Bone marrow (tissue), 2 donors: ENCODE results near the gene CIB2.

Experiments
- DNase-seq, 2 donors: peaks; one replicate each; lab custom pipeline; 2025; lab: John Stamatoyannopoulos, UW

The CIB2 gene

DNA sequence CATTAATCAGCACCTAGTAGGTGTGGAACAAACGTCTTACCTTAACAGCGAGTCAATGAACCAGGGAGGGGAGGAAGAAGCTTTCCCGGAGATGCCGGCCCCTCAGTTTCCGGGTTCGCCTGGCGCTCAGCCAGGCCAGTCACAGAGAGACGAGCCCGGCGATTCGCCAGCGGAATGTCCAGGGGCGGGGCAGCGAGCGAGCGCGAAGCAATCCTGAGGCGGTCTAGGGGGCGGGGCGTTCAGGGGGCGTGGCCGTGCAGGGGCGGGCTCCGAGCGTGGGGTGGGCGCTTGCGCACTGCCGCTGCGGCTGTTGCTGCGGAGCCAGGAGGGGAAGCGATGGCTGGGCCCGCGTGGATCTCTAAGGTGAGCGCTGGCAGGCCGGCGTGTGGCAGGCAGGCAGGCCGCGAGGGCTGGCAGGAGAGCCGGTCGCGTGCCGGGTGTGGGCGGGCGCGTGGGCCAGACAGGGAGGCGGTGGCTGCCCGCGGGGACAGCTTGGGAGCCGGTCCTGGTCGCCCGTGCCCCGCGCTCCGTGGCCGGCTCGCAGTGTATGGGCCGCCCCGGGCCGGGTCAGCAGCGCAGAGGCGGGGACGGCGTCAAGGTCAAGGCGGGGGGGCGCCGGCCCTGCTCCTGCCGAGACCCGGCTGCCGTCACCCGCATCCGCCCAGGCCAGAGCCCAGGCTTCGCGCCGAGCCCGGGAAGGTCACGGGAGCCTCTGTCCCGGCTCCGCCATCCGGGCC lies 18.0 kb upstream of the CIB2 start, which contains the start of gene IDH3A:
Gene IDH3A (plus strand): TSS at position 295 of the 737 bp plus-strand sequence. CDS start 42 bp downstream, at position 337.
- DNase-seq = peak; percentile 97 to 98

DNA sequence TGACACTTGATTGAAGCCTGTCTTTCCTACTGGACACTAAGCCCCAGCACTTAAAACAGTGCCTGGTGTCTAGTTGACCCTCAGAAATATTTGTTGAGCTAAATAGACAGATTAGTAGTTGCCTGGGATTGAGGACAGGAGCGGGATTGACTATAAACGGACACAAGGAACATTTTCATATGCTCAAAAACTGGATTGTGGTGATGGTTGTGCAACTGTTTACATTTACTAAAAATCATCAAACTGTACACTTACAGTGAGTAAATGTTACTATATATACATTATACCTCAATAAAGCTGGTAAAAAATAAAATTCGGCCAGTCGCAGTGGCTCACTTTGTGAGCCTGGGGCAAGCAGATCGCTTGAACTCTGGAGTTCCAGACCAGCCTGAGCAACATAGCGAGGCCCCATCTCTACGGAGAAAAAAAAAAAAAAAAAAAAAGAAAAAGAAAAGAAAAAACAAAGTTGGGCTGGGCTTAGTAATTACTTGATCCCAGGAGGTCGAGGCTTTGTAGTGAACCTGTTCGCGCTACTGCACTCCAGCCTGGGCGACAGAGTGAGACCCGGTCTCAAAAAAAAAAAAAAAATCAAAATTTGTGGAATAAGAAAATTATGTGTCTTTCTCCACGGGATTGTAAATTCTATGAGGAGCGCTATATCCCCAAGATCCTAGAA lies 17.3 kb upstream of the CIB2 start:
- no peak for DNase-seq

- no peak for DNase-seq
Observed at GRCh38 chr15:78147566-78147965, 16.3 kb upstream of the CIB2 start.

DNA sequence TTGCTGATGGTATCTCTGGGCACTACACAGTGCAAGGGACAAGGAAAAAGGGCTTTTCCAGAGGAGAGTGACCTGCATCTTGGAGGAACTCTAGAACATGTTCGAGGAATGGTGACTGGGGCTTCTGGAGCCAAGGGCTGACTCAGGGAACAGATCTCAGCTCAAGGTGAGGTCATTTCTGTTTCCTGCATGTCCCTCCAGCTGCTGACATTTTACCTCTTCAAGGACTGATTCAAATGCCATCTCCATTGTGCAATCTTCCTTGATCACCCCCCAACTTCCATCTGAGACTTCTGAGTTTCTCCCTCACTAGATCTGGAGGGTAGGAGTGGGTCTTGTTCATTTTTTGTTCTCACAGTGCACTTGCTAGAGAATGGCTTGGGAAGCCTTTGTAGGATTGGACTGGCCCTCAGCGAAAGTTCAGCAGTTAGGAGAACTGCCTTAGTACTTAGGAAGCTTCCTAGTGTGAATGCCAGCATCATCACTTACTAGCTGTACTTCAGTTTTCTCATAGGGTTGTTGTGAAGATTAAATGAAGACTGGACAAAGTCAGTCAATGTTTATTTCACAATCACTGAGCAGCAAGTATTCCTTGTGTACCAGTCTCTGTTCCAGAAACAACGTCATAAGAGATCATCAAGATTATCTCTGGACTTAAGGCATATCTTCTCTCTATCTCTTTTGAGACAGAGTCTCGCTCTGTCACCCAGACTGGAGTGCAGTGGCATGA lies 15.3 kb upstream of the CIB2 start:
- DNase-seq = no peak

DNA sequence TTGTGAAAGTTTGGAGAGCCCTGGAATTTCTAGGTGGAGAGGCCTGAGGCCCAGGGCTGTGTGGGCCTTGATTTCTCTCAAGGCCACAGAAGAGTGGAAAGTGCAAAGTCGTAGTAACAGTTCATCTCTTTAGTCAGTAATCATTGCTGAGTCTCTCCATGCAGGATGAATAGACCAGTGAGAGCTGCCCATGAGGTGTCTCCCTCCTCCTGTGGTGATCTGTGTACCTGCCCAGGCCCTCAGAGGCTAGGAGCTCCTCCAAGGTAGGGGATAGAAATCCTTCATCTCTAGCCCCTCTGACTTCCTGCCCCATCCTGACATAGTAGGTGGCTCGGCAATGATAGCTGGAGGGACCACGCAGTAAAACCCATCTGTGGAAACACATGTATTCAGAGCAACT lies 11.1 kb upstream of the CIB2 start:
- no peak for DNase-seq

GRCh38 chr15:78140292-78140691 lies 9.0 kb upstream of the CIB2 start:
- no peak for DNase-seq

DNA sequence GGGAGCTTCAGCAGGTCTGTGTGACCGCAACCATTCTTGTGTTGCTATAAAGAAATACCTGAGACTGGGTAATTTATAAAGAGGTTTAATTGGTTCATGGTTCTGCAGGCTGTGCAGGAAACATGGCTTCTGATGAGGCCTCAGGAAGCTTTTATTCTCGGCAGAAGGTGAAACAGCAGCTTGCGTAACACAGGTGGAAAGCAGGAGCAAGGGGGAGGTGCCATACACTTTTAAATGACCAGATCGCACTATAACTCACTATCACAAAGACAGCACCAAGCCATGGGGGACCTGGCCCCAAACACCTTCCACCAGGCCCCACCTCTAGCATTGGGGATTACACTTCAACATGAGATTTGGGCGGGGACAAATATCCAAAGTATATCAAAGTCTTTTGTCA lies 8.3 kb upstream of the CIB2 start:
- DNase-seq = no peak

GRCh38 chr15:78133801-78134200 lies 2.6 kb upstream of the CIB2 start:
- DNase-seq = no peak

DNA sequence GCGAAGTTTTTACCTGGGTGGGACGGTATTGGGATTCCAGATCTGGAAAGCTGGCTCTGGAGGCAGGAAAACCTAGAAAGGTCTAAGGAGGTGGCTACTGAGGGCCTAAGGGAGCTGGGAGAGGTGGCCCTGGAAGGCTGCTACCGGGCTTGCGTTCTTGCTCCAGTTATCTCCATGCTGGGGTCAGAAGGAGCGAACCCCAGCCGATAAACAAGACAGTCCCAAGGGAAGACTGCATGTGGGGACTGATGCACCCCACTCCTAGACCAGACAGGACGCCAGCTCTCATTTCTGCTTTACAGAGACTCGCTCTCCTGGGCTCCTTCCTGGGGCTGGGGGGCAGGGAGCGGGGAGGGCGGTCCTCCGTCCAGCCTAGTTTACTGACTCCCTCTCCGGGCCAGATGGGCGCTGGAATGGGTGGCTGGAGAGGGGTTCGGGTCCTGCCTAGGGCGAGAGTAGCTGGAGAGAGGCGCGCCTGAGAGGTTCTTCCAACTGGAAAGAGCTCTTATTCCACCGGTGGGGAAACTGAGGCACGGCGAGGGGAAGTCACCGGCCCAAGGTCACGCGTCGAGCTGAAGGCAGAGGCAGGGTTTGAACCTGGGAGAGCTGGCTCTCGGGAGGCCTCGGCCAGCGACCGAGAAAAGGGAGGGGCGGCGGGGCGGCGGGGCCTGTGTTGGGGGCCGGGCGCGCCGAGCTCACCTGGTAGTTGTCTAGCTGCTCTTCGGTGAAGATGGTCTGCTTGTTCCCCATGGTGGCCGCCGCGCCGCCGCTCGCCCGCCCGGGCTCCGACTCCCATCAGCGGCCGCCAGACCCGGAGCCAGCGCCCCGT lies 565 bp downstream of the CIB2 start:
- peak in 1 of 2 donors; percentile 59 for DNase-seq

DNA sequence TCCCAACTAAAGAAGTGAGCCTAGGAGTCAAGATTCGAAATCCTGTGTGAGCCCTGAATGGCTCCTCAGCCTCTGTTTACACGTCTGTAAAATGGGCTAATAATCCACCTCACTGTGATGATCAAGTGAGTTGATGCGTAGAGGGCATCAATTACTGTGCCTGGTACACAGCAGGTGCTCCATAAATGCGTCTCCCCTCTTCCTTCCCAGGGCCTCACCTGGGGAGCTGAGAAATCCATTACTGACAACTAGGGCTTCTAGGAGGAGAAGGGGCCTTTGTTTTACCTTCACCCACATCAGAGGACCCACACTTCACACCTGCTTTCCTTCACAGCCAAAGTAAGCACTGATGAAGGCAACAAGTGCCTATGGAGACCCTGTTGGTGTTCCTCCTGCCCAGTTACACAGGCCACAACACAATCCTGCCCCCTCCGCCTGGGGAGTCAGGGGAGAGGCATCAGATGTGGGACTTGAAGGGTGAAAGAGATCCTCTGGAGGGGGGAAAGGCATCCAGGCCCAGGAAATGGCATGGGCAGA lies 1.4 kb downstream of the CIB2 start:
- DNase-seq = no peak

DNA sequence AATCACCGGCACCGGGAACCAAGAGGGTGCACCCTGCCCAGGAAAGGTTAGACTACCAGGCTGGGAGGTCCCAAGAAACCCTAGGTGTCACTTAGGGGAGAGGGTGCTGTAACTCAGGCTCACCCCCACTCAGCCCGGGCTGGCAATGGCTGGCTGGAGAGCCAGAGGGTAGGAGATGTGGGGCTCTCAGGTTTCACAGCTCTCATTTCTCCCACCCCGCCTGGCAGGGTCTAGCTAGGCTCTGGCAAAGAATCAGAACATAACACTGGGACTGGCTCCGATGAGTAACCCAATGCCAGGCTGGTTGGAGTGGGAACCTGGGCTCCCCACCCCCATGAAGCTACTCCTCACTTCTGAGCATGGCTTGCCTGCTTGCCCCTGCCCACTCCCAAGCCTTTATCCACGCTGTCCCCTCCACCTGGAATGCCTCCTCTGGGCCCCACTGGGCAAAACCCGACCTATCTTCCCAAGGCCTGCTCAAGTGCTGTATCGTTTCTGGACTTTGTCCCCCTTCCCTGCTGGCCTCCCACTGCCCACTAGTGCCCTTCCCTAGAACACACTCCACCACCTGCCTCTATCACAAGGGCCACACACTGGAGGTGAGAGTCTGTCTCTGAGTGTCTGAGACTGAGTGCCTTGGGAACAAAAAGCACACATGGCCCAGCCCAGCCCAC lies 2.0 kb downstream of the CIB2 start:
- DNase-seq = no peak

GRCh38 chr15:78127882-78128281 lies 3.4 kb downstream of the CIB2 start:
- DNase-seq = no peak

DNA sequence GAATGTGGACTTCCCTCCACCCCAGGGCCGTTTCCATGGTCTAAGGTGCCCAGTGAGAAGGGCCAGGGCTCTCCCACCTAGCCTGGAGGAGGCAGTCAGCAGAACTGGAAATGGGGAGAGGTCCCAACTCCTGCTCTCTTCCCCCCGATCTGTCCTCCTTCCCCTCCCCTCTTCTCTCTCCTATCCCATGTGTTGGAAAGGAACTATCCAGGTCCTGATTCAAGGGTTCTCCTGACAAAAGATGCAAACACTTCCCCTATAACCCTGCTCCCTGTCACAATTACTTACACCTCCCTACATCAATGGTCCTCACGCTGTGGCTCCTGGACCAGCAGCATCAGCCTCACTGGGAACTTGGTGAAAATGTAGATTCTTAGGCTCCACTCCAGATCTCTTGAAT lies 6.0 kb downstream of the CIB2 start:
- DNase-seq = no peak

- no peak for DNase-seq
Observed at GRCh38 chr15:78120523-78120922, 10.7 kb downstream of the CIB2 start.

DNA sequence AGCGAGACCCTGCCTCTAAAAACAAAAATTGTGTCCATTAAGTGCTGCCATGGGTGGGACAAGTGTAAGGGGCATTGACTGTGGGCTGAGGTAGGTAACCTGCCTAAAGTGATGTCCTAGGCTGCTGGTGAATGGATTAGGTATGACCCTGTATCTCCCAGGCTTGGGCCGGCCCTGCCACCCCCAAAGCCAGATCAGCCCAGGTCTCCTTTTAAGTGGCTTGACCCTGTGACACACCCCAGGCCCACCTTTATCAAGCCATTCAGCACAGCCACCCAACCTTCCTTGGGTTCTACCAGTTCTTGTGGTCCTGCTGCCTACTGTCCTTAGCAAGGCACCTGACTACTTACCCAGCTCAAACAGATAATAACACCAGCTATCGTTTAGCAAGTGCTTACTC lies 18.7 kb downstream of the CIB2 start:
- no peak for DNase-seq

GRCh38 chr15:78111788-78112187 lies 19.5 kb downstream of the CIB2 start:
- no peak for DNase-seq

DNA sequence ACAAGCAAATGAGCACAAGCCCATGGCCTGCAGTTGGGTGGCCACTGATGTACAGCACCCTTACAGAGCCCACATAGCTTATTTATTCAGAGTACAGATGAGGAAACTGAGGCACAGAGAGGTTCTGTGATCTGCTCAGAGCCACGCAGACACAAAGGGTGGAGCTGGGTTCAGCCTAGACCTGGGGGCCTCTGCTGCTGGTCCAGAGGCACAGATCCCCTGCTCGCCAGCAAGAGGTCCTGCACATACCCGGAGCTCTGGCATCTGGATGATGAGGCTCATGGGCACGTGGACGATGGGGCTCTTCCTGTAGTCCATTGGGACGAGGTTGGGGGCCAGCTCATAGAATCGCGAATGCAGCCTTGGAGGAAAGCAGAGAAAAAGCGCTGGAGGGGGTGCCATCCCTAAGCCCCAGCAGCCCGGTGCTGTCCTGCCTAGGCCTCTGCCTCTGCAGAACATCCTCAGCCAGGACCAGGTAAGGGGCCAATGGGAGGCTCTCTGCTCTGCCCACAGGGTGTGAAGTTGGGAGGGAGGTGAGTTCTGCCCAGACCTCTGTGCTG lies 20.2 kb downstream of the CIB2 start:
- no peak for DNase-seq

GRCh38 chr15:78110096-78110495 lies 21.1 kb downstream of the CIB2 start:
- no peak for DNase-seq

DNA sequence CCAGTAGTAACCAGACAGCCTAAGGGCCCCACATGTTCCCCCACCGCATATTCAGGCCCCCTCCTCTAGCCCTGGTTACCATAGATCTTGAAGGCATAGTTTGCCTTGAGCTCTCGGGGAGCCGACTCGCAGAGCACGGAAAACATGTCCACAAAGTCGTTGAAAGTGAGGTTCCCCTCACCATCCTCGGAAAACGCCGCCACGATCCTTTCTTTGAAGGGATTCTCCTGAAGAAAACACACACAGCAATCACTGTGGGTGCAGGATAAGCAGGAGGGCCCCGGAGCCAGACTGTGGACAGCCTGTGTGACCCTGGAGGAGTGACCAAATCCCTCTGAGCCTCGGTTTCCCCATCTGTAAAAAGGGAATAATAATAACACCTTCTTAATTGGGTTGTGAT lies 22.1 kb downstream of the CIB2 start:
- no peak for DNase-seq

GRCh38 chr15:78108300-78109084 lies 22.8 kb downstream of the CIB2 start:
- DNase-seq = peak; percentile 45 to 91
